Measurements from ENCODE around the gene SPTBN1. TPM values are rescaled to one million over a fixed set of nuclear protein-coding genes. Genes with fewer than 3 reads are reported as not detected.

SPTBN1 gene
- total and polyA plus RNA-seq, 8 donors: 28.7 to 475 (median 193) TPM

DNA sequence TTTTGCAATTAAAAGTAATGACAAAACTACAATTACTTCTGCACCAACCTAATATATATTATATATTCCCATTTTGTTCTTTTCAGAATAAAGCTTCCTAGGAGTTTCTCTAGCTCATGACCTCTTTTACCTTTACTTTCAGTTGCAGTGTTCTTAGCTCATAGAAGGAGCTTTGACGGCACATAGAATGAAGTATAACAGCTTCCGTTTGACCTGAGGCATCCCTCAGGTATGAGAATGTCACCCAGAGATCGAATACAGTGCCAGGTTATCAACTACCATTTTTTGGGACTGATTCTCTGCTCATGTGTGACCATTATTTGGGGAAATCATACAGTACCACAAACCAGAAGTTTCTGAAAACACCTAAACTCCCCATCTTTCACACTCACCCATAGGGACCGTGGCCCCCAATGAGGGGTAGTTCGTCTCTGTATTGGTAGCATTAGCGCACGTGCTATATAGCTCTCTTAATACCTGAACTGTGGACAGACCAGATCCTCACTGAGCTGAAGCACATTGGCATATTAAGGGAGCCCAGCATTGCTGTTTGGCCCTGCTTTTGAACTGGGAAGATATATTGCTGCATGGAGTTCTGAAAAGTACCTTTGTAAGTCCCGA, 123.0 kb downstream of the SPTBN1 start:
- Histone ChIP-seq H3K4me1 (peaks cover 70 to 100% (median 89%) of the 10 kb centered on the region in 4 donors), H3K9me3 (no peaks in the 10 kb centered on the region), H3K4me3 (no peak overlapping the region), H3K27me3 (no peaks in the 10 kb centered on the region), H3K36me3 (no peaks in the 10 kb centered on the region), H3K27ac (peak overlapping the region; percentile 65 to 94 (median 83))
- TF ChIP-seq POLR2AphosphoS5 (IDR thresholded peaks at IDR 0.05): no peak
- no peak for TF ChIP-seq POLR2A (IDR thresholded peaks at IDR 0.05)
- TF ChIP-seq, protein P1, sequence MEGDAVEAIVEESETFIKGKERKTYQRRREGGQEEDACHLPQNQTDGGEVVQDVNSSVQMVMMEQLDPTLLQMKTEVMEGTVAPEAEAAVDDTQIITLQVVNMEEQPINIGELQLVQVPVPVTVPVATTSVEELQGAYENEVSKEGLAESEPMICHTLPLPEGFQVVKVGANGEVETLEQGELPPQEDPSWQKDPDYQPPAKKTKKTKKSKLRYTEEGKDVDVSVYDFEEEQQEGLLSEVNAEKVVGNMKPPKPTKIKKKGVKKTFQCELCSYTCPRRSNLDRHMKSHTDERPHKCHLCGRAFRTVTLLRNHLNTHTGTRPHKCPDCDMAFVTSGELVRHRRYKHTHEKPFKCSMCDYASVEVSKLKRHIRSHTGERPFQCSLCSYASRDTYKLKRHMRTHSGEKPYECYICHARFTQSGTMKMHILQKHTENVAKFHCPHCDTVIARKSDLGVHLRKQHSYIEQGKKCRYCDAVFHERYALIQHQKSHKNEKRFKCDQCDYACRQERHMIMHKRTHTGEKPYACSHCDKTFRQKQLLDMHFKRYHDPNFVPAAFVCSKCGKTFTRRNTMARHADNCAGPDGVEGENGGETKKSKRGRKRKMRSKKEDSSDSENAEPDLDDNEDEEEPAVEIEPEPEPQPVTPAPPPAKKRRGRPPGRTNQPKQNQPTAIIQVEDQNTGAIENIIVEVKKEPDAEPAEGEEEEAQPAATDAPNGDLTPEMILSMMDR (IDR thresholded peaks at IDR 0.05): no peak
- TF ChIP-seq EP300 (IDR thresholded peaks at IDR 0.05): no peak
- intact Hi-C loops (cut with DNase I; ENCODE audit: low total_unique reads): no loop called here
- WGBS, 5 donors: 32 to 68% (median 47%) methylated on average over 8 of the region's 8 CpGs
- no peak for DNase-seq

DNA sequence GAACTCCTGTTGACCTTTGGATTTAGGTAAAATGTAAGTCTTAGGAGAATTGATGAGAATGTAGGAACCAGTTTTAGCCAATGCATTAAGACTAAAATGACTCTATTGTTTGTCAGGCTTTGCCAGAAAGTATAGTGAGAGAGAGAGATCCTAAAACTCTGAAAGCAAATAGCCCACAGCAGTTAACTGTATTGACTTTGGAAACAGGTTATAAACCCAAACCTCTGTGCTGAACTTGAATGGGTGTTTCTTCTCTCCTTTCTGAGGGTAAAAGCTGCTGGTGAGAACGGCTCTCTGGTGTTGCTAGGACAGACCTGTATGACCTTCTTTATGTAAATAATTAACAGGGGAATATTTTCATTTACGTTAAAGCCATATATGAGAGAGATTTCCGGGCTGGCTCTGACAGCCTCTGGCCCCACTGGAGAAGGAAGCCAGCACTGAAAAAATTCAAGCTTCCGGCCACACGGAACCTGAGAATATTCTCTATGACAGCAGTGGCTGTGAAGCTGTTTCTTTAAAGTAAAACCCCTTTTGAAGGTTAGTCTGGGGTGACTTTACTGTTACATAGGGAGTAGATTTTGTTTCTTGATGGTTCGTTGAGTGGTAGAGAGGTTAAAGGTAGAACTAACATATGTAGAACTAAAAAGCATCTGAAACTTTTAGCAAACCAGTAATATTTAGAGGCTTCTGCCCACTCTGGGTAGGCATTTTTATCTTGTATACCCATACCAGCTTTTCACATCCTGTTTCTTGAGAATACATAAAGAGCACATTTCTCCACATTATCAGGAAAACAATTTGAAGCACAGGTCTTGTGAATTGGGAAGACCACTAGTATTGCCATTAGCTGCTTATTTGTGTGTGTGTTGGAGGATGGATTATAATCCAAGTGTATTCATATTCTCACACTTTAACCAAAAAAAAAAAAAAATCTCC, 123.8 kb downstream of the SPTBN1 start:
- intact Hi-C loops (cut with DNase I; ENCODE audit: low total_unique reads): no loop called here
- Histone ChIP-seq H3K27me3 (no peaks in the 10 kb centered on the region), H3K9me3 (no peaks in the 10 kb centered on the region), H3K4me3 (no peak overlapping the region), H3K4me1 (peaks cover 63 to 99% (median 86%) of the 10 kb centered on the region in 4 donors), H3K27ac (peak overlapping the region; percentile 68 to 94 (median 83)), H3K36me3 (no peaks in the 10 kb centered on the region)
- WGBS, 5 donors: 9 to 28% (median 15%) methylated on average over 6 of the region's 6 CpGs
- DNase-seq: peak; percentile 57 to 85
- TF ChIP-seq POLR2AphosphoS5 (IDR thresholded peaks at IDR 0.05) (peak in 1 of 3 donors; percentile 28), EP300 (IDR thresholded peaks at IDR 0.05) (no peak), POLR2A (IDR thresholded peaks at IDR 0.05) (no peak)
- TF ChIP-seq, protein P1 (IDR thresholded peaks at IDR 0.05): no peak

DNA sequence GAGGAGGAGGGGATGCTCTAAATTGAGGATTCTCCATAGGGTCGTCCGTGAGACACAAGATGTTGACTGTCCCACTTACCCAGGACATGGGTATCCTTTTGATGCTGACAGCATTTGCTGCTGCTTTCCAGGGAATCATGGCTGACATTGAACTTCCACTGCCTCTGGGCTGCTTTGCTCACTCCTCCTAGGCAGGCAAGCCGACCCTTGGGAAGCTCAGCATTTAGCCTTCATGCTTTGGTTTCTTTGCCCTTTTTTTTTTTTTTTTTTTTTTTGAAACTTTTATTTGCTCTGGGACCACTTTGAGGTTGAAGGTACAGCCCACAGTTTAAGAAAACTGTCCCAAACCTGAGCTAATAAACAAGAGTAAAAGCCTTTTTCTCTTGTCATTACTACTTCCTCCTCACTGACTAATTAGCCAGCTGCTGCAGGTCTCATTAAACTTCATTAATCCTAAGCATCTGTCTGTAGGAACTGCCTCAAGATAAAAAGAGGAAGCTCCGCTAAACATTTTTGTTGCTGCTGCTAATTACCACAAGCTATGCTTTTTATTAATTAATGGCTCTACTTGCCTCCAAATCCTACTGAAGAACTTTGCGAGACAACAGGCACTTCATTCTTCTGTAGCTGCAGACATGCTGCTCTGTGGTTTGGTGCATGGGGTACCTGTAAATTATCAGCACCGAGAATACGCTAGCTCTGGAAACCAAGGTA, 125.4 kb downstream of the SPTBN1 start:
- no peak for DNase-seq
- WGBS, 5 donors: 62 to 85% (median 67%) methylated on average over 7 of the region's 7 CpGs
- Histone ChIP-seq H3K4me3 (no peak overlapping the region), H3K36me3 (no peaks in the 10 kb centered on the region), H3K4me1 (peaks cover 64 to 99% (median 84%) of the 10 kb centered on the region in 4 donors), H3K27me3 (no peaks in the 10 kb centered on the region), H3K9me3 (no peaks in the 10 kb centered on the region), H3K27ac (peak overlapping the region in 3 of 5 donors; percentile 83 to 94 (median 86))
- intact Hi-C loops (cut with DNase I; ENCODE audit: low total_unique reads): no loop called here
- TF ChIP-seq POLR2AphosphoS5 (IDR thresholded peaks at IDR 0.05) (no peak), POLR2A (IDR thresholded peaks at IDR 0.05) (no peak), EP300 (IDR thresholded peaks at IDR 0.05) (no peak)
- TF ChIP-seq, protein P1 (IDR thresholded peaks at IDR 0.05): no peak

DNA sequence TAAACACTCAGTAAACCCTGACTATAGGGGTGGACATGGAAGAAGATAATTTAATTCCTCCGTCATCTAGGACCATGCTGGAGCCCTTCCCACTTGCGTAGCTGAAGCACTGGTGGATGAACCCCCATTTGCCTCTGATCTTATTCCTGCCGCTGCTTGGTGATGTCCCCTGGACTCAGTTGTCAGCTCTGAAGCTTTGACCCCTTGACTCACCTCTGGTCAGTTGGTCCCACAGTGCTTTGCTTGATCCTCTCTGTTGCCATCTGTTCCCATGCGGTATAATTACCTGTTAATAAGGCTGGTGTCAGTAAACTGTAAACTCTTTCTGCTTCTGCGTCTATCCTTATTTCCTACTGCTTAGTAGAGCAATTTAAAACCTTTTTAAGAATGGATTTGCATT, 126.9 kb downstream of the SPTBN1 start:
- TF ChIP-seq EP300 (IDR thresholded peaks at IDR 0.05): no peak
- TF ChIP-seq, protein P1 (IDR thresholded peaks at IDR 0.05): no peak
- TF ChIP-seq POLR2A (IDR thresholded peaks at IDR 0.05): no peak
- TF ChIP-seq POLR2AphosphoS5 (IDR thresholded peaks at IDR 0.05): no peak
- Histone ChIP-seq H3K27ac (peak overlapping the region in 2 of 5 donors; percentile 86 to 94), H3K4me1 (peaks cover 57 to 99% (median 79%) of the 10 kb centered on the region in 4 donors)

More for the DNA sequence above, 126.9 kb downstream of the SPTBN1 start:
- Histone ChIP-seq H3K36me3 (no peaks in the 10 kb centered on the region), H3K4me3 (no peak overlapping the region), H3K27me3 (no peaks in the 10 kb centered on the region), H3K9me3 (no peaks in the 10 kb centered on the region)
- intact Hi-C loops (cut with DNase I; ENCODE audit: low total_unique reads): no loop called here
- 93 to 97% (median 96%) methylated on average over 5 of the region's 5 CpGs for WGBS, 5 donors
- no peak for DNase-seq

Data from stomach (tissue), 9 donors.